ENCODE data around the gene WWOX. TPM values are rescaled to one million over a fixed set of nuclear protein-coding genes. Genes with fewer than 3 reads are reported as not detected.

The WWOX gene
- total and polyA plus RNA-seq, 2 of the 8 experiments (the other 6 are each of a cell fraction or from before 2014, with no cell fraction given) = 5.4 to 16.7 TPM

GRCh38 chr16:78961464-78961863 lies 862.0 kb downstream of the WWOX start (continued):
- TF ChIP-seq CHD7 (IDR thresholded peaks at IDR 0.05; ENCODE audit: insufficient replicate concordance, low read length) = no peak

All from H1 (cell line).